ENCODE data around the gene ARL3.

GRCh38 chr10:102698894-102699293 lies 15.3 kb downstream of the ARL3 start:
- TF ChIP-seq, protein P1, sequence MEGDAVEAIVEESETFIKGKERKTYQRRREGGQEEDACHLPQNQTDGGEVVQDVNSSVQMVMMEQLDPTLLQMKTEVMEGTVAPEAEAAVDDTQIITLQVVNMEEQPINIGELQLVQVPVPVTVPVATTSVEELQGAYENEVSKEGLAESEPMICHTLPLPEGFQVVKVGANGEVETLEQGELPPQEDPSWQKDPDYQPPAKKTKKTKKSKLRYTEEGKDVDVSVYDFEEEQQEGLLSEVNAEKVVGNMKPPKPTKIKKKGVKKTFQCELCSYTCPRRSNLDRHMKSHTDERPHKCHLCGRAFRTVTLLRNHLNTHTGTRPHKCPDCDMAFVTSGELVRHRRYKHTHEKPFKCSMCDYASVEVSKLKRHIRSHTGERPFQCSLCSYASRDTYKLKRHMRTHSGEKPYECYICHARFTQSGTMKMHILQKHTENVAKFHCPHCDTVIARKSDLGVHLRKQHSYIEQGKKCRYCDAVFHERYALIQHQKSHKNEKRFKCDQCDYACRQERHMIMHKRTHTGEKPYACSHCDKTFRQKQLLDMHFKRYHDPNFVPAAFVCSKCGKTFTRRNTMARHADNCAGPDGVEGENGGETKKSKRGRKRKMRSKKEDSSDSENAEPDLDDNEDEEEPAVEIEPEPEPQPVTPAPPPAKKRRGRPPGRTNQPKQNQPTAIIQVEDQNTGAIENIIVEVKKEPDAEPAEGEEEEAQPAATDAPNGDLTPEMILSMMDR (IDR thresholded peaks at IDR 0.05) = no peak
- no peak for TF ChIP-seq POLR2A (IDR thresholded peaks at IDR 0.05)

Data from gastroesophageal sphincter (tissue), 3 donors.